H1 (cell line): ENCODE data around the gene APOM. TPM values are rescaled to one million over a fixed set of nuclear protein-coding genes. Genes with fewer than 3 reads are reported as not detected.

Experiments used
- CBX5 ChIP-seq: fragments of 300-800, 300-1000 bp; sonication (generic); IDR thresholded peaks from 2 replicates; pipeline ENCODE4 v1.7.1; 2016; ENCODE audit warnings: antibody characterized with exemption, low read length, low read depth
- CTBP2 ChIP-seq: IDR thresholded peaks from 2 replicates; pipeline ENCODE4 v1.7.0; 2011; ENCODE audit warnings: borderline replicate concordance, mild to moderate bottlenecking, moderate library complexity, mixed read lengths, low read length; ENCODE audit not compliant: insufficient read depth, insufficient read length
- GTF2F1 ChIP-seq: IDR thresholded peaks from 2 replicates; pipeline ENCODE4 v1.6.1; 2012; ENCODE audit warnings: low read depth, low read length, improper control_type of control experiment, borderline replicate concordance
- KDM4A ChIP-seq: IDR thresholded peaks from one replicate; pipeline ENCODE4 v1.7.1; 2012; ENCODE audit warnings: low read depth, mild to moderate bottlenecking, moderate library complexity, low read length, inconsistent platforms; ENCODE audit not compliant: severe bottlenecking
- PHF8 ChIP-seq: fragments of 200-600 bp; sonication (generic); conservative IDR thresholded peaks from 2 replicates; pipeline ENCODE4 v1.7.1; 2012; ENCODE audit warnings: low read depth, mild to moderate bottlenecking, inconsistent platforms, low read length, moderate library complexity
- TBP ChIP-seq: IDR thresholded peaks from 2 replicates; pipeline ENCODE4 v1.6.1; 2011; ENCODE audit warnings: low read depth, low read length, improper control_type of control experiment
- TCF12 ChIP-seq: IDR thresholded peaks from 2 replicates; pipeline ENCODE4 v1.6.1; 2011; ENCODE audit warnings: low read depth, mild to moderate bottlenecking, low read length
- polyA plus RNA-seq, 7 experiments: library from polyadenylated mRNA; depleted of rRNA in 3 of 7; stranded (reverse) in 5 of 7; unstranded in 2 of 7; fragments of >200 nt in 5 of 7; fragments of 200-250 nt in 2 of 7; gene quantifications; 1 replicate in 5 of 7; 2 replicates in 1 of 7; 4 replicates in 1 of 7; pipeline versions ENCODE4 v1.2.1 to v1.2.3, GENCODE V29; 2011 to 2013; ENCODE audit warnings: missing spikeins in 2 of 7, mixed read lengths in 2 of 7
- total RNA-seq: library from RNA; stranded (reverse); fragmentation: NEBNext Ultra II Directional; extraction: Animal tissue kit (Norgen Biotek cat#: 25700); gene quantifications from 2 replicates; pipeline ENCODE4 v1.2.1, GENCODE V29; 2021

The APOM gene
- total and polyA plus RNA-seq, 2 of the 8 experiments (the other 6 are each of a cell fraction or from before 2014, with no cell fraction given), result 3.4 to 12.0 TPM

GRCh38 chr6:31639449-31639861 is 16.2 kb upstream of the APOM start (continued):
- no peak for TF ChIP-seq CTBP2
- no peak for TF ChIP-seq PHF8
- TF ChIP-seq KDM4A, result no peak
- TF ChIP-seq TBP, result no peak
- no peak for TF ChIP-seq GTF2F1
- no peak for TF ChIP-seq CBX5
- TF ChIP-seq TCF12, result no peak
- TF ChIP-seq, all 59 proteins: peak for 0
